CD14-positive monocyte (primary cell): ENCODE results near the gene FBXL4. TPM values are rescaled to one million over a fixed set of nuclear protein-coding genes. Genes with fewer than 3 reads are reported as not detected.

Experiments
- DNase-seq, 3 donors: peaks; one replicate each; pipeline ENCODE4 v3.0.0-alpha.2; 2011 to 2022
- H2AFZ ChIP-seq: 2 replicates; pipeline ENCODE4 v1.6.0; 2012; ENCODE audit warnings: mild to moderate bottlenecking, low read depth, low read length, inconsistent platforms; ENCODE audit not compliant: insufficient read depth, poor library complexity, severe bottlenecking
- H3K27ac ChIP-seq, 2 donors: 1 replicate in 1 of 2; 2 replicates in 1 of 2; pipeline ENCODE4 v1.5.1; 2012 to 2013; ENCODE audit warnings: low read length in 2 of 2, control low read depth in 1 of 2, inconsistent platforms in 1 of 2, low read depth in 1 of 2, mild to moderate bottlenecking in 1 of 2
- H3K27me3 ChIP-seq, 2 donors: one replicate each; pipeline versions ENCODE4 v1.6.0 to v1.6.1; 2011 to 2013; ENCODE audit warnings: low read length in 2 of 2; ENCODE audit not compliant: control insufficient read depth in 2 of 2, insufficient read depth in 2 of 2
- H3K36me3 ChIP-seq, 2 donors: replicated peaks in 1 of 2; 1 replicate in 1 of 2; 2 replicates in 1 of 2; pipeline versions ENCODE4 v1.5.1 to v1.6.1; 2012 to 2013; ENCODE audit warnings: low read length in 2 of 2, control low read depth in 1 of 2, inconsistent platforms in 1 of 2, mild to moderate bottlenecking in 1 of 2; ENCODE audit not compliant: insufficient read depth in 2 of 2, control insufficient read depth in 1 of 2
- H3K4me1 ChIP-seq, 2 donors: 1 replicate in 1 of 2; 2 replicates in 1 of 2; pipeline versions ENCODE4 v1.5.1 to v1.6.1; 2012 to 2013; ENCODE audit warnings: low read length in 2 of 2, control low read depth in 1 of 2, inconsistent platforms in 1 of 2, mild to moderate bottlenecking in 1 of 2, moderate library complexity in 1 of 2; ENCODE audit not compliant: insufficient read depth in 2 of 2, control insufficient read depth in 1 of 2
- H3K4me2 ChIP-seq: replicated peaks from 2 replicates; pipeline ENCODE3; 2012; ENCODE audit warnings: low read length, moderate library complexity, mild to moderate bottlenecking; ENCODE audit not compliant: poor library complexity, severe bottlenecking; ENCODE audit errors: extremely low read depth
- H3K4me3 ChIP-seq, 3 experiments: fragments of 200-600 bp in 1 of 3; sonication (generic) in 1 of 3; replicated peaks in 1 of 3; 1 replicate in 2 of 3; 2 replicates in 1 of 3; pipeline ENCODE4 v1.5.1; 2011 to 2013; ENCODE audit warnings: low read length in 3 of 3, mild to moderate bottlenecking in 3 of 3, control low read depth in 2 of 3, low read depth in 2 of 3, inconsistent platforms in 1 of 3, moderate library complexity in 1 of 3
- H3K79me2 ChIP-seq: 2 replicates; pipeline ENCODE4 v1.6.0; 2012; ENCODE audit warnings: mild to moderate bottlenecking, control low read depth, inconsistent platforms, low read length, moderate library complexity; ENCODE audit not compliant: insufficient read depth
- H3K9ac ChIP-seq: 2 replicates; pipeline ENCODE4 v1.6.0; 2017; ENCODE audit warnings: low read length, mild to moderate bottlenecking; ENCODE audit not compliant: insufficient read depth, poor library complexity, severe bottlenecking
- H3K9me3 ChIP-seq, 2 donors: replicated peaks in 1 of 2; 1 replicate in 1 of 2; 2 replicates in 1 of 2; pipeline versions ENCODE4 v1.5.1 to v1.6.1; 2012 to 2013; ENCODE audit warnings: low read length in 2 of 2, control low read depth in 1 of 2; ENCODE audit not compliant: control insufficient read depth in 1 of 2, insufficient read depth in 1 of 2
- H4K20me1 ChIP-seq: 2 replicates; pipeline ENCODE4 v1.6.0; 2012; ENCODE audit warnings: mild to moderate bottlenecking, low read length, control low read depth, moderate library complexity; ENCODE audit not compliant: insufficient read depth
- H3K27ac Mint-ChIP-seq, 7 donors: one replicate each; pipeline ENCODE4 v1.8.0; 2020; ENCODE audit warnings: mild to moderate bottlenecking in 7 of 7, mixed read lengths in 7 of 7, moderate library complexity in 6 of 7, inconsistent platforms in 2 of 7
- H3K27me3 Mint-ChIP-seq, 3 donors: one replicate each; pipeline ENCODE4 v1.8.0; 2021 to 2022; ENCODE audit warnings: low read depth in 3 of 3, mild to moderate bottlenecking in 3 of 3, mixed read lengths in 3 of 3, moderate library complexity in 3 of 3, inconsistent platforms in 1 of 3
- H3K36me3 Mint-ChIP-seq, 2 donors: one replicate each; pipeline ENCODE4 v1.8.0; 2020; ENCODE audit warnings: mixed read lengths in 2 of 2, inconsistent platforms in 1 of 2, mild to moderate bottlenecking in 1 of 2
- H3K4me1 Mint-ChIP-seq: one replicate; pipeline ENCODE4 v1.8.0; 2020; ENCODE audit warnings: mild to moderate bottlenecking, mixed read lengths
- H3K4me3 Mint-ChIP-seq, 2 donors: one replicate each; pipeline ENCODE4 v1.8.0; 2020; ENCODE audit warnings: mild to moderate bottlenecking in 2 of 2, mixed read lengths in 2 of 2, moderate library complexity in 1 of 2
- H3K9me3 Mint-ChIP-seq, 7 donors: one replicate each; pipeline ENCODE4 v1.8.0; 2020 to 2022; ENCODE audit warnings: mixed read lengths in 7 of 7, mild to moderate bottlenecking in 6 of 7, moderate library complexity in 6 of 7, inconsistent platforms in 2 of 7
- WGBS: methylation state at CpG from one replicate; pipeline ENCODE4 v1.1.5; 2013; ENCODE audit warnings: missing lambda C conversion rate; ENCODE audit not compliant: insufficient coverage; 5-methylcytosine and 5-hydroxymethylcytosine counted together
- intact Hi-C, 2 donors: fragments of 100-400 bp; cut with micrococcal nuclease; formaldehyde crosslinking; loops; one replicate each; pipeline versions ENCODE4 v1.15.0 to v1.15.1; 2023
- polyA plus RNA-seq, 3 donors: library from polyadenylated mRNA; depleted of rRNA in 1 of 3; unstranded in 2 of 3; stranded (reverse) in 1 of 3; fragments of 300-500 nt in 2 of 3; fragments of >200 nt in 1 of 3; fragmentation: Illumina TruSeq in 2 of 3; gene quantifications; 1 replicate in 2 of 3; 2 replicates in 1 of 3; pipeline ENCODE4 v1.2.3, GENCODE V29; 2012 to 2021
- TF ChIP-seq, protein P1 (sequence below): fragments of 200-600 bp; IDR thresholded peaks from one replicate; pipeline ENCODE4 v1.8.0; 2022; ENCODE audit warnings: antibody characterized with exemption, mild to moderate bottlenecking

FBXL4 gene
- polyA plus RNA-seq, 3 donors, result 5.7 to 10.9 (median 8.6) TPM

DNA sequence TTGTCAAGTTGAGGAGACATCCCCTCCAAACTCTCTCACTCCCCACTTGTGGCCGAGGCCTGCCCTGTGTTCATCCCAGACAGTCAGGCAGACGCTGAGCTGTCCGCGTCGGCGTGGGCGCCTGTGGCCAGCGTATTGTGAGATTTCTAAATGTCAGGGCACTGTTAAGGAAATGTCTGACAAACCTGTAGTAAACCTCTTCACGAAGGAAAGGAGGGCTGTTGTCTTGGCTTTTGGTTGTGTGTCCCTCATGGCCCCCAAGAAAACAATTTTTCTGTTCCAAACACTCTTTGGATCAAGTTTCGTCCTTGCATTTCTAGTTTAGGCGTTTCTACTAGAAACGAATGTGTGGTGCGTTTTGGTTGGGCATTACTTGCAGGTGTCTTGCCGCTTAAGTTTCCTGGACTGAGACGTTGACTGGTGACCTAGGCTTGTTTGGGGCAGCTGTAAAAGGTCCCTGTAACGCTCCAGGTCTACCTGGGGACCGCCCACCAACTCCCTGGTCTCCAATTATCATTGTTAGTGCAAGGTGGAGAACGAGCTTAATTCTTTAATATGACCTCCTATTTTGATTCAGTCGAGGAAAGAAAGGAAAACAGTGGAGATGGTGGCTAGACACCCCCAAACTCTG is 122.0 kb downstream of the FBXL4 start:
- Mint-ChIP-seq H3K4me1 (peaks cover 11% of the 10 kb centered on the region), H3K9me3 (peaks cover 0 to 19% (median 8%) of the 10 kb centered on the region in 7 donors), H3K4me3 (peak overlapping the region in 1 of 2 donors; percentile 80), H3K27ac (no peak overlapping the region), H3K27me3 (peaks cover 86 to 91% (median 90%) of the 10 kb centered on the region in 3 donors), H3K36me3 (peaks cover 0 to 5% of the 10 kb centered on the region in 2 donors)
- intact Hi-C loops, result no loop called here
- Histone ChIP-seq H3K4me3 (no peak overlapping the region), H3K27ac (no peak overlapping the region), H3K79me2 (no peaks in the 10 kb centered on the region), H3K4me1 (no peaks in the 10 kb centered on the region), H3K27me3 (peaks cover 88 to 91% of the 10 kb centered on the region in 2 donors), H3K9ac (no peak overlapping the region), H3K36me3 (no peaks in the 10 kb centered on the region), H3K4me2 (no peak overlapping the region), H2AFZ (no peak overlapping the region), H4K20me1 (no peaks in the 10 kb centered on the region), H3K9me3 (peaks cover 3 to 36% of the 10 kb centered on the region in 2 donors)
- 3% methylated on average over 13 of the region's 19 CpGs for WGBS
- no peak for DNase-seq
- TF ChIP-seq, protein P1, sequence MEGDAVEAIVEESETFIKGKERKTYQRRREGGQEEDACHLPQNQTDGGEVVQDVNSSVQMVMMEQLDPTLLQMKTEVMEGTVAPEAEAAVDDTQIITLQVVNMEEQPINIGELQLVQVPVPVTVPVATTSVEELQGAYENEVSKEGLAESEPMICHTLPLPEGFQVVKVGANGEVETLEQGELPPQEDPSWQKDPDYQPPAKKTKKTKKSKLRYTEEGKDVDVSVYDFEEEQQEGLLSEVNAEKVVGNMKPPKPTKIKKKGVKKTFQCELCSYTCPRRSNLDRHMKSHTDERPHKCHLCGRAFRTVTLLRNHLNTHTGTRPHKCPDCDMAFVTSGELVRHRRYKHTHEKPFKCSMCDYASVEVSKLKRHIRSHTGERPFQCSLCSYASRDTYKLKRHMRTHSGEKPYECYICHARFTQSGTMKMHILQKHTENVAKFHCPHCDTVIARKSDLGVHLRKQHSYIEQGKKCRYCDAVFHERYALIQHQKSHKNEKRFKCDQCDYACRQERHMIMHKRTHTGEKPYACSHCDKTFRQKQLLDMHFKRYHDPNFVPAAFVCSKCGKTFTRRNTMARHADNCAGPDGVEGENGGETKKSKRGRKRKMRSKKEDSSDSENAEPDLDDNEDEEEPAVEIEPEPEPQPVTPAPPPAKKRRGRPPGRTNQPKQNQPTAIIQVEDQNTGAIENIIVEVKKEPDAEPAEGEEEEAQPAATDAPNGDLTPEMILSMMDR, result no peak

DNA sequence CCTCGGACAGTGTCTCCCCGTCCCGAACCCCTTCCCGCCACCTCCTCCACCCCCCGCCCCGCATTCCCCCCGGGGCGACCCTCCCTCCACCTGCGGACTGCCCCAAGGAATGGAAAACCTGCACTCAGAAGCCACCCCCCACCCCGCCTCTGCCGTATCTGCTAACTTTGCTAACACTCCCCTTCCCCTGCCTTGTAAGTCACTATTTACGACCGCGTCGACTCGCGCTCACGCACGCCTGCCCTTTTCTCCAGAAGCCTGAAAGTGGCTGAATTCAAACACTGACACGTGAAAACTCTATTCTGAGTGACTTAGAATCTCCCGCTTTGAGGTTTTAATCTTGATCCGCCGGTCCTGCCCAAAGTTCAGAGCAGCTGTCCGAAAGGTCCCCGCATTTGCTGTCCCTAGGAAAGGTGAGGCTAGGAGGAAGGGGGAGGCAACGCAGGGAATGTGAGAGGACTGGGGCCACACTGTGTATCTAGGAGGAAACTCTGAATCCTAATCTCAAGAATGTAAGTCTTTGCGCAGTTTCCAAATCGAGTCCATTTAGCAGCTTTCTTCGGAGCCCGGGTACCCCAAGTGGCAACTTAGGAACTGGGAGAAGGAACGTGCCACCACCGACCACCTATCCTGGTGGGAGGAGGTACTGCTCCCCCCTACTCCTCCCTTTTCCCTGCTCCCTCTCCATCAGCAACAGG is 122.7 kb downstream of the FBXL4 start:
- Mint-ChIP-seq H3K4me3 (peak overlapping the region in 1 of 2 donors; percentile 80), H3K9me3 (peaks cover 0 to 17% (median 6%) of the 10 kb centered on the region in 7 donors), H3K36me3 (peaks cover 0 to 5% of the 10 kb centered on the region in 2 donors), H3K27me3 (peaks cover 80 to 88% (median 84%) of the 10 kb centered on the region in 3 donors), H3K27ac (no peak overlapping the region), H3K4me1 (peaks cover 11% of the 10 kb centered on the region)
- intact Hi-C loops, result no loop called here
- H4K20me1 ChIP-seq, result no peaks in the 10 kb centered on the region
- no peak overlapping the region for H2AFZ ChIP-seq
- H3K4me3 ChIP-seq, result no peak overlapping the region
- 6% methylated on average over 23 of the region's 32 CpGs for WGBS
- peaks cover 3 to 35% of the 10 kb centered on the region in 2 donors for H3K9me3 ChIP-seq
- H3K4me2 ChIP-seq, result no peak overlapping the region
- no peak for DNase-seq
- H3K79me2 ChIP-seq, result no peaks in the 10 kb centered on the region
- H3K4me1 ChIP-seq, result no peaks in the 10 kb centered on the region
- H3K36me3 ChIP-seq, result no peaks in the 10 kb centered on the region
- TF ChIP-seq, protein P1, result no peak
- H3K9ac ChIP-seq, result no peak overlapping the region
- no peak overlapping the region for H3K27ac ChIP-seq
- H3K27me3 ChIP-seq, result peaks cover 86 to 89% of the 10 kb centered on the region in 2 donors
